Measurements from ENCODE around the gene ZNF580. TPM values are rescaled to one million over a fixed set of nuclear protein-coding genes. Genes with fewer than 3 reads are reported as not detected.

Gene ZNF580
- total and polyA plus RNA-seq, 10 of the 15 experiments (the other 5 are each of a cell fraction or from before 2014, with no cell fraction given), result 2.3 to 31.8 (median 10.0) TPM

DNA sequence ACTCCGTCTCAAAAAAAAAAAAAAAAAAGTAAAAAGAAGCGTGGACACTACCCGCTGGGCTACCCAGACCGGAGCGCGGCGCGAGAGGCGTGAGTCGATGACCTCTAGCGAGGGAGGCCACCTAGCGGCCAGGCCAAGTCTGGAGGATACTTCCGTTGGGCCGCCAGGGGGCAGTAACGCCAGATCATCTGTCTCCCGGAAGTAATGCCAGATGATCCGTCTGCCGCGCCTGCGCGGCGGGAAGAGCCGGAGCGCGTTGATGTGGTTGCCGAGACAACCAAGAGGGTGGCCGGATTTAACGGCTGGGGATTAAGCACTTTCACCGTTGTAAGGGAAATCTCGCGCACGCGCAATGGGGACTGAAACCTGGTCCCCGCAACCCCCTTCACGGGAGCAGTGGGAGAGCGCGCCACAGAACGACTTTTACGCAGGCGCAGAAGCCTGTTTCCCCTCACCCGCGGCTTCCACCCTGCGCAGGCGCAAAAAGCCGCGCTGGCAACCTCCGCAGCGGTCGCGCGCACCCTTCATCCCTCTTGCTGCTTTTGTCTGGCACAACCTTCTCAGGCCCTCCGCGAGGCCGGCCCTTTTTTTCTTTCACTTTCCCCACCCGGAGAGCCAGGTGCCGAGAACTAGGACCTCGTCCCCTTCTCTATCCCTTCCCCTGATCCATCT, 13.0 kb downstream of the ZNF580 start (continued):
- TF ChIP-seq ZNF384 (IDR thresholded peaks at IDR 0.05; ENCODE audit: borderline replicate concordance, low read depth, low read length) (peak; percentile 71), MTA2 (IDR thresholded peaks at IDR 0.05; ENCODE audit: low read depth) (no peak), SIX5 (IDR thresholded peaks at IDR 0.05; ENCODE audit: low read depth, low read length, severe bottlenecking) (no peak), YY1 (IDR thresholded peaks at IDR 0.05; ENCODE audit: low read depth, low read length) (peak; percentile 84), MAX (IDR thresholded peaks at IDR 0.05; ENCODE audit: low read depth, low read length) (peak; percentile 57), EGR1 (IDR thresholded peaks at IDR 0.05; ENCODE audit: borderline replicate concordance in 1 of 2, low read depth in 2 of 2, low read length in 2 of 2) (no peak), ZNF622 (IDR thresholded peaks at IDR 0.05) (no peak), GATAD2B (conservative IDR thresholded peaks at IDR 0.05; ENCODE audit: low read depth) (peak; percentile 42; the same call in 1 of the 2 replicates), NR2F1 (conservative IDR thresholded peaks at IDR 0.05) (peak; percentile 89), HCFC1 (IDR thresholded peaks at IDR 0.05; ENCODE audit: low read length) (peak; percentile 61), KAT2A (conservative IDR thresholded peaks at IDR 0.05; ENCODE audit: control insufficient read depth, low read depth, low read length) (no peak), SRF (IDR thresholded peaks at IDR 0.05; ENCODE audit: low read depth in 2 of 2, low read length in 2 of 2) (no peak), WRNIP1 (IDR thresholded peaks at IDR 0.05; ENCODE audit: borderline replicate concordance, low read depth, low read length) (no peak), IKZF1 (conservative IDR thresholded peaks at IDR 0.05) (peak; percentile 84), MYC (IDR thresholded peaks at IDR 0.05; ENCODE audit: insufficient read depth, insufficient read length, insufficient replicate concordance, low read length, severe bottlenecking) (no peak), ESRRA (IDR thresholded peaks at IDR 0.05; ENCODE audit: low read length) (no peak), ZBTB40 (IDR thresholded peaks at IDR 0.05; ENCODE audit: borderline replicate concordance) (peak; percentile 83; the same call in 1 of the 2 replicates), HDAC2 (IDR thresholded peaks at IDR 0.05) (no peak), EZH2 (IDR thresholded peaks at IDR 0.05; ENCODE audit: borderline replicate concordance, control insufficient read depth, low read depth, low read length) (no peak), TAF1 (IDR thresholded peaks at IDR 0.05; ENCODE audit: borderline replicate concordance, low read depth, low read length) (peak; percentile 65; the same call in 1 of the 2 replicates), CHD1 (IDR thresholded peaks at IDR 0.05; ENCODE audit: low read depth, low read length) (no peak), RAD21 (IDR thresholded peaks at IDR 0.05; ENCODE audit: insufficient read depth, low read depth, low read length) (peak; percentile 57; the same call in 1 of the 2 replicates), NBN (IDR thresholded peaks at IDR 0.05) (no peak; the same call in none of the 2 replicates), SUPT20H (IDR thresholded peaks at IDR 0.05; ENCODE audit: borderline replicate concordance, control insufficient read depth, low read depth, low read length) (no peak), HDAC6 (IDR thresholded peaks at IDR 0.05; ENCODE audit: unreplicated experiment) (no peak), YBX1 (IDR thresholded peaks at IDR 0.05) (no peak)
- TF ChIP-seq, protein P1, sequence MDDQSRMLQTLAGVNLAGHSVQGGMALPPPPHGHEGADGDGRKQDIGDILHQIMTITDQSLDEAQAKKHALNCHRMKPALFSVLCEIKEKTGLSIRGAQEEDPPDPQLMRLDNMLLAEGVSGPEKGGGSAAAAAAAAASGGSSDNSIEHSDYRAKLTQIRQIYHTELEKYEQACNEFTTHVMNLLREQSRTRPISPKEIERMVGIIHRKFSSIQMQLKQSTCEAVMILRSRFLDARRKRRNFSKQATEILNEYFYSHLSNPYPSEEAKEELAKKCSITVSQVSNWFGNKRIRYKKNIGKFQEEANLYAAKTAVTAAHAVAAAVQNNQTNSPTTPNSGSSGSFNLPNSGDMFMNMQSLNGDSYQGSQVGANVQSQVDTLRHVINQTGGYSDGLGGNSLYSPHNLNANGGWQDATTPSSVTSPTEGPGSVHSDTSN (IDR thresholded peaks at IDR 0.05; ENCODE audit: insufficient replicate concordance, low read depth, low read length), result no peak
